ENCODE data around the gene PLTP.

Gene PLTP

DNA sequence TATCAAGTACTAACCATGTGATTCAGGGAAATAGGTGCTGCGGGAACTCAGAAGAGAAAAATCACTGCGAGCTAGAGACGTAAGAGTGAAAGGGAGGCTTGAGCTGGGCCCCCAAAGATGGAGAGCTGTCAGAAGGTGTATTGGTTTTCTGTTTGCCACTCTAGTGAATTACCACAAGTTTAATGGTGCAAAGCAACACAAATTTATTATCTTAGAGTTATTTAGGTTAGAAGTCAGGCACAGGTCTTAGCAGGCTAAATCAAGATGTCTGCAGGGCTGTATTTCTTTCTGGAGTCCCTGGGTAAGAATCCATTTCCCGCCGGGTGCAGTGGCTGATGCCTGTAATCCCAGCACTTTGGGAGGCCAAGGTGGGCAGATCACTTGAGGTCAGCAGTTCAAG, 52.0 kb downstream of the PLTP start:
- TF ChIP-seq ZFX (IDR thresholded peaks at IDR 0.05) = no peak
- no peak for TF ChIP-seq CTCF (conservative IDR thresholded peaks at IDR 0.05)
- H3K27ac ChIP-seq = no peak overlapping the region

DNA sequence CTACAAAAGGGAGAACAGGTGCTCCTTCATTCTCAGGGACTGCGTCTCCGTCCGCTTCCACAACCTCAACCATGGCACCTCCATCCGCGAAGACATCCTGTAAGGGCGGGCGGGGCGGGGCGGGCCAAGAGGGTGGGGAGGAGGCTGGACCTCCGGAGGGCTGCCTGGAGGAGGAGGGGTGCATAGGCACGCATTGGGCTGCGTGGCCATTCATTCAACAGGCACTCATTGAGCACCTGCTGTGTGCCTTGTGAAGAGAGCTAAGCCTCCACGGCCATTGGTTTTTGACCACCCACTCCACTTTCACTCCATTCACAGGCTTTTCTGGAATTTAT, 54.1 kb downstream of the PLTP start:
- no peak for TF ChIP-seq ZFX (IDR thresholded peaks at IDR 0.05)
- no peak for TF ChIP-seq CTCF (conservative IDR thresholded peaks at IDR 0.05)
- peak overlapping the region; percentile 73 for H3K27ac ChIP-seq

DNA sequence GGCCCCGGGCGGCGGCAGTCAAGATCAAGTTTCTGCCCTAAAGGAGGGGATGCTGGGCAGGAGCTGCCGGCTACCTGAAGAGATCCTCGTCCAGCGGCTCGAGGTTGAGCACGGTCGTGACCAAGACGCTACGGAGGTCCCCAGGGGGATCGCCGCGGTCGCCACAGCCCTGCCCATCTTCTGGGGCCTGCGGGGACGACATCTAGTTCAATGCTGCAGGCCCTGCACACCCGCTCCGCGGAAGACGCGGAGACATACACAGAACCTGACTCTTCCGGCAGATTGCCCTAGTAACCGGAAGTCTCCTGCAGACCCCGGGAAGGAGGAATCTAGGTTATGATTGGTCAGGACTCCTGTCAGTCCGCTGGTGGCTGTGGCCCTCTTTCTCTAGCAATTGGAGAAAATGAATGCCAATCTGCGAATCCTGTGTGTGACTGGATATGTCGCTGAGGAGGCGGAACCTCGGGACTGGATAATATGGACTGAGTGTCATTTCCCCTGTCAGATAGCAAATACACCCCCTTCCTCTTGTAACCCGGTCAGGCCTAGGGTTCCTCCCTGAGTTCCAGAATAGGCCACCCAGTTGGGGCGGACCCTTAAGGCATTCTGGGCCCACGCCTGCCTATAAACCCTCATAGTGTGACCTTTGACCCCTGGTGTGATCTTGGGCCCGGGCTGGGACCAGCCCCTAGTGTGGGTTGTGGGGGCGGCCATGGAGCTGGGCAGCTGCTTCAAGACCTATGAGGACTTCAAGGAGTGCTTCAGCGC, 54.7 kb downstream of the PLTP start, which contains the start of the genes ACOT8 and ZSWIM3:
TSS of gene ACOT8 (minus strand) at position 279 of the 768 bp plus-strand sequence. CDS start at position 202, 77 bp downstream.
TSS of gene ZSWIM3 (plus strand) at position 501 of the 768 bp plus-strand sequence. CDS start at position 713, 212 bp downstream.
- TF ChIP-seq CTCF (conservative IDR thresholded peaks at IDR 0.05) (no peak), ZFX (IDR thresholded peaks at IDR 0.05) (peak; percentile 46; the same call in 1 of the 2 replicates)
- H3K27ac ChIP-seq = peak within 1 kb of the TSS; percentile 73

- H3K27ac ChIP-seq = no peak overlapping the region
- no peak for TF ChIP-seq CTCF (conservative IDR thresholded peaks at IDR 0.05)
- TF ChIP-seq ZFX (IDR thresholded peaks at IDR 0.05) = no peak
Observed at GRCh38 chr20:45853484-45853883, 58.5 kb downstream of the PLTP start.

DNA sequence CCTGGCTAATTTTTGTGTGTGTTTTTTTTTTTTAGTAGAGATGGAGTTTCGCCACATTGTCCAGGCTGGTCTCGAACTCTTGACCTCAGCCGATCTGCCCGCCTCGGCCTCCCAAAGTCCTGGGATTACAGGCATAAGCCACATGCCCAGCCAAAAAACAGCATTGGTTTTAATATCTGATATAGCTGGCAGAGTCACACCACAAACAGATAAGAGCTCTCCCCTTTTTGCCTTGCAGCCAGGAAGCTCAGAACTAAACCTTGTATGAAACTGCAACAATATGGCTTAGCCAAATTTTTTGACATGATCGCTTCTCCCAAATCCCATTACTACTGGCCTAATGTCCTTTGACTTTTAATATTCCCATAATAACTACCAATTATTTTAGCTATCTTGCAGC, 59.6 kb downstream of the PLTP start:
- TF ChIP-seq ZFX (IDR thresholded peaks at IDR 0.05) = no peak
- H3K27ac ChIP-seq = no peak overlapping the region

GRCh38 chr20:45851501-45851900, 60.5 kb downstream of the PLTP start:
- H3K27ac ChIP-seq = no peak overlapping the region
- no peak for TF ChIP-seq ZFX (IDR thresholded peaks at IDR 0.05)
- no peak for TF ChIP-seq CTCF (conservative IDR thresholded peaks at IDR 0.05)

DNA sequence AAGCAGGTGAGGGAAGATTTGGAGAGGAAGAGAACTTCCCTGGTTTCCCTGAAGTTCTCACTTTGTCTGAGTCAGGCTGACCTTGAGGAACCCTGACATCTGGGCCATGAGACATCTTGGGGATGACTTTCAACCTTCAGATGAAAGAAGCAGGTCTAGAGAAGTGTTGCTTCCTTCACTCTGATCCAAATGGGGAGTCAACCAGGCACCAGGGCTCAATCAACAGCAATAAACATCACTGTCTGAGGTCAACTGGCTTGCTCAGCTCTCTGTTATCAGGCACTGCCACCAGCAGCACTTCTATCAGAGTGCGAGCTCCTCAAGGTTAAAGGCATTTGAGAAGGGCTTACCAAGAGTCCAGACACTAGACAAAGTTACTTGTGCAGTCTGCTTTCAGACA, 61.0 kb downstream of the PLTP start:
- H3K27ac ChIP-seq = no peak overlapping the region
- TF ChIP-seq ZFX (IDR thresholded peaks at IDR 0.05) (no peak), CTCF (conservative IDR thresholded peaks at IDR 0.05) (no peak)

GRCh38 chr20:45850238-45850637, 61.7 kb downstream of the PLTP start:
- TF ChIP-seq CTCF (conservative IDR thresholded peaks at IDR 0.05) = no peak
- no peak for TF ChIP-seq ZFX (IDR thresholded peaks at IDR 0.05)
- H3K27ac ChIP-seq = no peak overlapping the region; the same call in 1 of the 2 replicates

Measured in C4-2B (cell line).